ENCODE measurements around the gene CEP97. TPM values are rescaled to one million over a fixed set of nuclear protein-coding genes. Genes with fewer than 3 reads are reported as not detected.
"Not testable (repeated sequence)": the region's sequence is repeated elsewhere in the genome, so short reads cannot be mapped to it uniquely, and the experiment has no call there.

CEP97 gene
- total RNA-seq, 1 experiment from 2014 or later, result 20.6 TPM

DNA sequence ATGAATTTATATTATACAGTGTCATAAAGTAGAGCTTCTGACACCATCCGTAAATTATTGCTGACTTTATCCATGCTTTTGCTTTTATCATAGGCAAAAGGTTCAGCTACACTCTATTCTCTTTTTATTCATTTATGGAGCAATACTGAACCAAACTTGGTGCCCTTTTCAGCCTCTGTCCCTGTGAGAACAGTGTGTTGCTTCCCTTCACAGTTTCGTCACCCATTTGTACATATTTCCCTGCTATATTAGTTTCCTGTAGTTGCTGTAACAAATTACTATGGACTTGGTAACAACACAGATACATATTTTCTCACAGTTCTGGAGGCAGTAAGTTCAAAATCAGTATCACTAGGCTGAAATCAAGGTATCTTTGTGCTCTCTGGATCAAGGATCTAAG is 35.1 kb upstream of the CEP97 start:
- no peak for DNase-seq
- Histone ChIP-seq H3K9me2 (ENCODE audit: insufficient read depth) (no peaks in the 10 kb centered on the region), H3F3A (ENCODE audit: insufficient read depth, low read depth) (peaks cover 33% of the 10 kb centered on the region), H3K4me1 (replicated peaks; ENCODE audit: insufficient read depth) (peaks cover 21% of the 10 kb centered on the region), H3K27me3 (ENCODE audit: insufficient read depth, low read depth) (no peaks in the 10 kb centered on the region), H4K20me1 (ENCODE audit: insufficient read depth) (peaks cover 16% of the 10 kb centered on the region), H3K4me2 (no peak overlapping the region), H2AFZ (no peak overlapping the region), H3K36me3 (ENCODE audit: low read depth) (peaks cover 17% of the 10 kb centered on the region), H3K27ac (no peak overlapping the region), H3K9me3 (ENCODE audit: insufficient read depth, low read depth) (no peaks in the 10 kb centered on the region), H3K79me2 (ENCODE audit: low read depth) (peaks cover 23% of the 10 kb centered on the region), H3K4me3 (no peak overlapping the region)
- ChIA-PET CTCF (interaction anchor here (0.5 to 0.7 kb wide), 2 partner anchors 18 to 1372 kb away, joined by 5 read pairs; no protein-coding TSS in a partner anchor), POLR2A (ENCODE audit: unreplicated experiment) (no interaction called here)
- TF ChIP-seq EZH2 (IDR thresholded peaks at IDR 0.05; ENCODE audit: low read depth), result no peak
- TF ChIP-seq, protein P1, sequence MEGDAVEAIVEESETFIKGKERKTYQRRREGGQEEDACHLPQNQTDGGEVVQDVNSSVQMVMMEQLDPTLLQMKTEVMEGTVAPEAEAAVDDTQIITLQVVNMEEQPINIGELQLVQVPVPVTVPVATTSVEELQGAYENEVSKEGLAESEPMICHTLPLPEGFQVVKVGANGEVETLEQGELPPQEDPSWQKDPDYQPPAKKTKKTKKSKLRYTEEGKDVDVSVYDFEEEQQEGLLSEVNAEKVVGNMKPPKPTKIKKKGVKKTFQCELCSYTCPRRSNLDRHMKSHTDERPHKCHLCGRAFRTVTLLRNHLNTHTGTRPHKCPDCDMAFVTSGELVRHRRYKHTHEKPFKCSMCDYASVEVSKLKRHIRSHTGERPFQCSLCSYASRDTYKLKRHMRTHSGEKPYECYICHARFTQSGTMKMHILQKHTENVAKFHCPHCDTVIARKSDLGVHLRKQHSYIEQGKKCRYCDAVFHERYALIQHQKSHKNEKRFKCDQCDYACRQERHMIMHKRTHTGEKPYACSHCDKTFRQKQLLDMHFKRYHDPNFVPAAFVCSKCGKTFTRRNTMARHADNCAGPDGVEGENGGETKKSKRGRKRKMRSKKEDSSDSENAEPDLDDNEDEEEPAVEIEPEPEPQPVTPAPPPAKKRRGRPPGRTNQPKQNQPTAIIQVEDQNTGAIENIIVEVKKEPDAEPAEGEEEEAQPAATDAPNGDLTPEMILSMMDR (conservative IDR thresholded peaks at IDR 0.05), result no peak
- no TSS peak for BruUV-seq (replicated peaks)
- intact Hi-C loops (cut with micrococcal nuclease; ENCODE audit: unreplicated experiment), result loop anchor here (10.0 kb wide), 2 partner anchors 654 to 1194 kb away; partner anchors contain the start of gene TMEM45A

DNA sequence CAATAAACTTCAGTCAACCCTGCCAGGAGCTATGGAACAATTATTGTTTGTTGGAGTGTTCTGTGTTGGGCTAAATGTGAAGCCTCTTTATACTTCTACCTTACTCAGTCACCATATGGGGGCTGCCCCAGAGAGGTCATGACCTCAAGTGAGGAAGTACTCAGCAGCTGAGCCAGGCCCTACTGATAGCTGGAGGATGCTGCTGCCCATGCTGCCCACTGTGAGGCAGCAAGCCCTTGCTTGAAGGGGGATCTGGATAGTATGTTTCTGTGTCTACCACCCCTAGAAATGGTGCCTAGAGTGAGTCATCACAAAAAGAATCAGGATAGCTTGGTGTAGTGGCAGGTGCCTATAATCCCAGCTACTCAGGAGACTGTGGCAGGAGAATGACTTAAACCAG is 33.4 kb upstream of the CEP97 start:
- H3K9me2 ChIP-seq (ENCODE audit: insufficient read depth), result no peaks in the 10 kb centered on the region
- no peaks in the 10 kb centered on the region for H3K9me3 ChIP-seq (ENCODE audit: insufficient read depth, low read depth)
- no peak overlapping the region for H3K4me2 ChIP-seq
- H4K20me1 ChIP-seq (ENCODE audit: insufficient read depth), result no peaks in the 10 kb centered on the region
- intact Hi-C loops (cut with micrococcal nuclease; ENCODE audit: unreplicated experiment), result no loop called here
- no peaks in the 10 kb centered on the region for H3K27me3 ChIP-seq (ENCODE audit: insufficient read depth, low read depth)
- no peak overlapping the region for H2AFZ ChIP-seq
- ChIA-PET CTCF (interaction anchor here (0.7 kb wide), 1 partner anchor 306 kb away, joined by 7 read pairs; no protein-coding TSS in a partner anchor), POLR2A (ENCODE audit: unreplicated experiment) (no interaction called here)
- H3K4me1 ChIP-seq (replicated peaks; ENCODE audit: insufficient read depth), result peaks cover 9% of the 10 kb centered on the region; the same call in 1 of the 2 replicates
- no TSS peak for BruUV-seq (replicated peaks)
- peaks cover 16% of the 10 kb centered on the region for H3F3A ChIP-seq (ENCODE audit: insufficient read depth, low read depth)
- DNase-seq, result no peak
- H3K27ac ChIP-seq, result no peak overlapping the region
- H3K79me2 ChIP-seq (ENCODE audit: low read depth), result peaks cover 6% of the 10 kb centered on the region
- TF ChIP-seq, protein P1 (conservative IDR thresholded peaks at IDR 0.05), result no peak
- TF ChIP-seq EZH2 (IDR thresholded peaks at IDR 0.05; ENCODE audit: low read depth), result no peak
- H3K36me3 ChIP-seq (ENCODE audit: low read depth), result peaks cover 2% of the 10 kb centered on the region
- H3K4me3 ChIP-seq, result no peak overlapping the region

DNA sequence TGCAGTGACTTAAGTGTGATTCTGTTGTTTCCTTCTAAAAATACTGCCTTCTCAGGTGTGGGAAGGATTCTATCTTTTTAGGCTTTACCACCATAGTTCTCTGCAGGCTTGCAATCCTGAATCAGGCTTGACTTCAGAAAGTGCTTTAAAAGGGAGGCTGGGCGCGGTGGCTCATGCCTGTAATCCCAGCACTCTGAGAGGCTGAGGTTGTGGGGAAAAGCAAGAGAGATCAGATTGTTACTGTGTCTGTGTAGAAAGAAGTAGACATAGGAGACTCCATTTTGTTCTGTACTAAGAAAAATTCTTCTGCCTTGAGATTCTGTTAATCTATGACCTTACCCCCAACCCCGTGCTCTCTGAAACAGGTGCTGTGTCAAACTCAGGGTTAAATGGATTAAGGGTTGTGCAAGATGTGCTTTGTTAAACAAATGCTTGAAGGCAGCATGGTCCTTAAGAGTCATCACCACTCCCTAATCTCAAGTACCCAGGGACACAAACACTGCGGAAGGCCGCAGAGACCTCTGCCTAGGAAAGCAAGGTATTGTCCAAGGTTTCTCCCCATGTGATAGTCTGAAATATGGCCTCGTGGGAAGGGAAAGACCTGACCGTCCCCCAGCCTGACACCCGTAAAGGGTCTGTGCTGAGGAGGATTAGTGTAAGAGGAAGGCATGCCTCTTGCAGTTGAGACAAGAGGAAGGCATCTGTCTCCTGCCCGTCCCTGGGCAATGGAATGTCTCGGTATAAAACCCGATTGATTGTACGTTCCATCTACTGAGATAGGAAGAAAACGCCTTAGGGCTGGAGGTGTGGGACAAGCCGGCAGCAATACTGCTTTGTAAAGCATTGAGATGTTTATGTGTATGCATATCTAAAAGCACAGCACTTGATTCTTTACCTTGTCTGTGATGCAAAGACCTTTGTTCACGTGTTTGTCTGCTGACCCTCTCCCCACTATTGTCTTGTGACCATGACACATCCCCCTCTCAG is 32.4 kb upstream of the CEP97 start:
- POLR2A ChIA-PET (ENCODE audit: unreplicated experiment); H3K36me3 ChIP-seq (ENCODE audit: low read depth): not testable (repeated sequence)
- CTCF ChIA-PET, result interaction anchor here (0.7 kb wide), 1 partner anchor 11 kb away, joined by 6 read pairs; no protein-coding TSS in a partner anchor

More for the DNA sequence above, 32.4 kb upstream of the CEP97 start:
- H3K4me3 ChIP-seq; H3F3A ChIP-seq (ENCODE audit: insufficient read depth, low read depth); H2AFZ ChIP-seq; H3K27me3 ChIP-seq (ENCODE audit: insufficient read depth, low read depth); H3K4me1 ChIP-seq (replicated peaks; ENCODE audit: insufficient read depth); DNase-seq; BruUV-seq (replicated peaks); H3K27ac ChIP-seq; H3K4me2 ChIP-seq; H3K9me2 ChIP-seq (ENCODE audit: insufficient read depth); H3K9me3 ChIP-seq (ENCODE audit: insufficient read depth, low read depth); H4K20me1 ChIP-seq (ENCODE audit: insufficient read depth); H3K79me2 ChIP-seq (ENCODE audit: low read depth); intact Hi-C loops (cut with micrococcal nuclease; ENCODE audit: unreplicated experiment): not testable (repeated sequence)
